HG03378 (cell line): ENCODE measurements around the gene DROSHA.

Experiments used
- ATAC-seq: cut with Tn5 transposase; IDR thresholded peaks from one replicate; pipeline ENCODE4 v1.9.1; 2021; ENCODE audit warnings: mild to moderate bottlenecking, moderate library complexity; ENCODE audit not compliant: unreplicated experiment

The DROSHA gene

GRCh38 chr5:31470608-31471007 lies 61.3 kb downstream of the DROSHA start:
- ATAC-seq: no peak

DNA sequence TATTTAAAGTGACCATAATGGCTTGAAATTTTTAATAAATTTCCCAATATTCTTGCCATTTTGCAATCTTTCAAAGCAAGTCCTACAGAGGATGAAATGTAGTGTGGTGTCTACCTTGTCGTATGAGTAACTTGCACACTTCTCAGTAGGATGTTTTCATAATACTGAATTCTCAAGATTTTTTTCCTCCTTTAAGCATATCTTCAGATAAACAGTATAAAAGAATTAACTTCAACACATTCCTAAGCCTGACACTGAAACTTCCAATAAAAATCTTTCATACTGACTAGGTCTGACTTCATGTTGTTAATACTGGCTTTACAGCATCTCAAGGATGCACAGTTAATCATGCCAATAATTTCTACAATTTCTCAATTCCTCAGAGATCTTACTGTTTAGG lies 62.0 kb downstream of the DROSHA start:
- ATAC-seq: no peak

GRCh38 chr5:31469466-31469865 lies 62.4 kb downstream of the DROSHA start:
- no peak for ATAC-seq

DNA sequence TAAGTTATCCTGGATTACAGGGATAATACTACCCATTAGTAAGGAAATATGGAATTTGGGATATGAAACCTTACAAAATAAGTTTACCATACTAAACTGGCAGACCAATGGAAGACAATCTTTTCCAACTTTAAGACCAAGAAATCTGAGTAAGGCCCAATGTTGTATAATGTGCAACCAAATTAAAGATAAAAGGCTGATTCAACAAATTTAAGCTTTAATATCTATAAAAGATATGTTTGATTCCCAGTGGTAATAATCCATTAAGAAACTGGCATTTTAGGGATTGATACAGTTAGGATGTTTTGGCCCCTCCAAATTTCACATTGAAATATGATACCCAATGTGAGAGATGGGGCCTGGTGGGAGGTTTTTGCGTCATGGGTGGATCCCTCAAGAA lies 66.6 kb downstream of the DROSHA start:
- no peak for ATAC-seq

DNA sequence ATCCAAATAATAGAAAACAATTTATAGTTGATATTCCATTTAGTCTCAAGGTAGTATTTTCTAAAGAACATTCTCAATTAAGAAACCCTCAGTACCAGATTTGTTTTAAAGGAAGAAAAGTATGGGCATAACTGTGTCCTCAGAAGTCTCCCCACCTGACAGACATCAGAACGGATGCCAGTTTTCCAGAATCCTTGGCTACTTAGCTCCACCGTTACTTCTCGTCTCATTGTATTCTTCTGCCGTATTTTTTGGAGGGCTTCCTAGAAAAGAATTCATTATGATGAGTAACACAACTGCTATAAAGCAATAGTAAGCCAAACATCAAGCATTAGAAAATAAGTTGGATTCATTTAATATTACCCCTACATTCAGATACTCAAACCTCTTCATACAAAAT lies 67.8 kb downstream of the DROSHA start:
- ATAC-seq: no peak

- no peak for ATAC-seq
Measured at GRCh38 chr5:31463351-31463750, 68.5 kb downstream of the DROSHA start.

DNA sequence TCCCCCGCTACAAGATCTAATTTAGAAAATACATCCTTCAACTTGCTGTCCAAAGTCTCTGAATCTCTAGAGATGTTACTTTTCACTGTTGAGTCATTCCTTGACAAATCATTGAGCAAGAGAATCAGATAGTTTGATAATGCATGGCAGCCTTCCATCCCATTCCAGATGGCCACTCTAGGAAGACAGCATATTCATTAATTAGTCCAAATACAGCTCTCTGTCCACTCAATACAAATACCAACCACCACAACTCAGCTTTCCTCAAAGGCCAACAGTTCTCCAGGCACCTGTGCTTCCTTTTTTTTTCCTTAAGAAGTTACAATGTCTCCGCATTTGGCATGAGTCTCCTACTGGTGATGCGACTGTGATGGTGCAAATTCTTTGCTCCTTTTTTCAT lies 72.3 kb downstream of the DROSHA start:
- no peak for ATAC-seq

GRCh38 chr5:31455172-31455571 lies 76.7 kb downstream of the DROSHA start:
- ATAC-seq: no peak

- no peak for ATAC-seq
Measured at GRCh38 chr5:31453522-31453921, 78.4 kb downstream of the DROSHA start.

GRCh38 chr5:31452314-31452713 lies 79.6 kb downstream of the DROSHA start:
- no peak for ATAC-seq

- no peak for ATAC-seq
Measured at GRCh38 chr5:31449962-31450361, 81.9 kb downstream of the DROSHA start.

- no peak for ATAC-seq
Measured at GRCh38 chr5:31449174-31449573, 82.7 kb downstream of the DROSHA start.

GRCh38 chr5:31445041-31445600 lies 86.8 kb downstream of the DROSHA start:
- no peak for ATAC-seq

DNA sequence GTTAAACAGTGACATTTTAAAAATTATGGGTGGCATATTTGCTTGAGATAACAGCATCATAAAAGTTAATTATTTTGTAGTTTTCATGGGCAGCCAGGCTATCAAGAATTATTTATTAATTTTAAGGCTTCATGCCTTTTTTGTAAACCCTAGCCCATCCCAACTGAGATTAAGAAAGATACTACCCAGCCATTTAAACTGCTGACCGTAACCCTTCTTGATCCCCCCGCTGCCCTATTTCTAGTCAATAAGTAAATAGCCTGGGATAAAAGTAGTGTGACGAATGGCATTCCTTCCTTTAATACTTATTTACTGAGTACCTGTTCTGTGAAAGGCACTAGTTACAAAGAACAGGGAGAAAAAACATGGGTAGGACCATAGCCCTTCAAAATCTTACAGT lies 88.3 kb downstream of the DROSHA start:
- no peak for ATAC-seq

- ATAC-seq: no peak
Measured at GRCh38 chr5:31442058-31442745, 89.7 kb downstream of the DROSHA start.

DNA sequence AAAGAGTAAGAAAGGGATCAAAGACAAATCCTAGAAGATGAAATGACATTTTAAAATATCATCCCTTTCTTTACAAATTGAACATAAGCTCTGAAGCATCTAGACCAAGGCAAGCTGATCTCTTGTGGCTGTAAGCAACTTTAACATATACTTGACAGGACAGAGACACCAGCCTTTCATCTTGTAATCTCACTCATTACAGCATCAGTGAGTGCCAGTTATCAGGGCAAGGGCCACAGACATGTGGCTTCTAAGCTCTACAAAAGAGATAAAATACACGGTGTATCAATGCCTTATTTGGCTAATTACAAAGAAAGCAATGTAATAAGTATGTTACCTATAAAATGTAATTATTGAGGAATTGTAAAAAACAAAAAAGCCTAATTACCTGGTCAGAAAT lies 95.0 kb downstream of the DROSHA start:
- no peak for ATAC-seq

GRCh38 chr5:31435730-31436129 lies 96.2 kb downstream of the DROSHA start:
- ATAC-seq: no peak

GRCh38 chr5:31434898-31435297 lies 97.0 kb downstream of the DROSHA start:
- no peak for ATAC-seq

DNA sequence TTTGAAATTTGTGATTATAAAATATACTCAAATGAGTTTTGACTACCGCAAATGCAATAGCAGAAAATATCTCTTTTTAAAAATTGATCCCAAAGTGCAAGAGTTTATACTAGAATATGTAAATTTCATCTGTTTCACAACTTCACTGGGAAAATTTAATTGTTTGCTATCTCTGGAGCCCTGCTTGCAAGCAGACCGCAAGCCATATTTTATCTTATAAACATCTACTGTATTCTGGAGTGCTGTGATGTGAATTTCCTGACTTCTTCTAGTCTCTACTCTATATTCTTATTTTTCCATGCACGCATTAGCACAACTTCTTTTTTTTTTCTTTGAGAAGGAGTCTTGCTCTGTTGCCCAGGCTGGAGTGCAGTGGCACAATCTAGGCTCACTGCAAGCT lies 98.7 kb downstream of the DROSHA start:
- ATAC-seq: no peak

DNA sequence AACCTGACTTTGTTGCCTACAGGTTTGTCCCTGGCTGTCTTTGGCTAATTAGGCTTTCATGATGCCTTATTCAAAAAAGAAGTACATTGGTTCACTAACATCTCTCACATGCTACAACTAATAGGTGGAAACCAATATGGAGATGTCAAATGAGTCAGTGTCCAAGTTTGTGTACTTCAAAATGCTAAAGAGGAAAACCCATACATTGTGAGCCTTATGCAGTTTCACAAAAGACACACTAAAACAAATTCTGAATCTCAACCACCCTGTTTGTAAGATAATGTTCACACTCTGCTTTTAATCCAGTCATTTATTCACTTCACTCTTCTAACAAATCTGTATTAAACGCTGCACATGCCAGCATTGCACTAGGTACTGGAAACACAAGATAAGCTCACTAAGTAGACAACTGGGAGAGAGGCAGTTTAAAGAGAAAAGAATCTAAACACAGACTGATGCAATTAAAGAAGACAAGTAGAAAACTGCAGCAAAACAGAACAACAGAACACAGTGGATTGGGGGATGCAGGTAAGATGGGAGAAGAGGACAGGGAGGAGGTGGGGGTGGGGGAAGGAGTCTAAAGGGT lies 104.1 kb downstream of the DROSHA start:
- ATAC-seq: no peak

- ATAC-seq: no peak
Measured at GRCh38 chr5:31427013-31427723, 104.7 kb downstream of the DROSHA start.
